HG03439 (cell line): Measurements from ENCODE around the gene MT1H.
"Not testable (repeated sequence)": the region's sequence is repeated elsewhere in the genome, so short reads cannot be mapped to it uniquely, and the experiment has no call there.

Experiments used
- ATAC-seq: cut with Tn5 transposase; IDR thresholded peaks from one replicate; pipeline ENCODE4 v1.9.1; 2021; ENCODE audit warnings: mild to moderate bottlenecking, moderate library complexity; ENCODE audit not compliant: unreplicated experiment

Gene MT1H

DNA sequence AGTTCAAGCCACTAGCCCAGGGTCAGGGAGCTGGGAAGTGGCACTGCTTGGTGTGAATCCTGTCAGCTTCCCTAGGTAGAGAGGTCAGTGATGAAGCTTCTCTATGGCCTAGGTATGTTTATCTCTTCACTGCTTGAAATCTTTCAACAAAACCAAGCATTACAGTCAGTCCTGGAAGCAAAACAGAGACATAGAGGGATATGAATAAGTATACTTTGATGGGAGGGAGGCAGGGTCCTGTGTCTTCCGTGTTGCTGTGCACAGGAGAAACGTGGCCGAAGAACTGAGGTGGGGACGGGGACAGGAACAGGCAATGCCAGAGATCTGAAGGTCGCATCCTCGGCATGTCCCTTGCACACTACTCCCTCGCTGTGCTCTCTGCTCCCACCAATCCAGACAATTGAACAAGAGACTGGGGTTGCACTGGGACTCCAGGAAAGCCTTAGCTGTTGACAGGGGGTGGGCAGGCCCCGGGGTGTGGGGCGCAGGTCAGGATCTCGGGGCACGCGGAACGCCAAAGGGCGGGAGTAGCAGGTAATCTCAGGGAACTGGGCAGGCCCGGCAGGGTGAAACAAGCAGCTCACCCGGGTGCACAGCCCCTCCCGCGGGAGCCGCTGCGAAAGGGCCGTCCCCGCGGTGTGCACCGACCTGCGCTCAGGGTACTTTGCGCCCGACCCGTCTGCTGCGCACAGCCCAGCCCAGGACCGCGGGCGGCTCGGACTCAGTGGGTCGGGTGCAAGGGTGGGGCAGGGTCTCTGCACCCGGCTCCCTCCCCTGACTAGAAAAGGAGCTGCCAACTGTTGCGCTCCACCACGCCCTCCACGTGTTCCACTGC is at the start of gene MT1H:
MT1H (plus strand) TSS at position 810 of the 835 bp plus-strand sequence. CDS start 71 bp downstream, outside the sequence.
- no peak for ATAC-seq

DNA sequence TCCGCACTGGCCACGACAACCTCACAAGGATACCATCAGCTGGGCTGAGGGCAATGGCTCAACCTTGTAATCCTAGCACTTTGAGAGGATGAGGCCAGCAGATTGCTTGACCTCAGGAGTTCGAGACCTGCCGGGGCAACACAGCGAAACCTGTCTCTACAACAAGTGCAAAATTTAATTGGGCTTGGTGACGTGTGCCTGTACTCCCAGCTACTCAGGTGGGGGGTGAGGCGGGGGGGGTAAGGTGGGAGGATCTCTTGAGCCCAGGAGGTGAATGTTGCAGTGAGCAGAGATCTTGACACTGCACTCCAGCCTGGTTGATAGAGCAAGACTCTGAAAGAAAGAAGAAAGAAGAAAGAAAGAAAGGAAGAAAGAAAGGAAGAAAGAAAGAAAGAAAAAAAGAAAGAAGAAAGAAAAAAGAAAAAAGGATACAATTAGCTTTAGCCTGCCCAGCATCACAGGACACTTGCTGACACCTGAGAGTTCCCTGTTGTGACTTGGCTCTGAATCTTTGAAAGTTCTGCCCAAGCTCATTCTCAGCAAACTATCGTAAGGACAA is 49.2 kb upstream of the MT1H start:
- ATAC-seq, result no peak

DNA sequence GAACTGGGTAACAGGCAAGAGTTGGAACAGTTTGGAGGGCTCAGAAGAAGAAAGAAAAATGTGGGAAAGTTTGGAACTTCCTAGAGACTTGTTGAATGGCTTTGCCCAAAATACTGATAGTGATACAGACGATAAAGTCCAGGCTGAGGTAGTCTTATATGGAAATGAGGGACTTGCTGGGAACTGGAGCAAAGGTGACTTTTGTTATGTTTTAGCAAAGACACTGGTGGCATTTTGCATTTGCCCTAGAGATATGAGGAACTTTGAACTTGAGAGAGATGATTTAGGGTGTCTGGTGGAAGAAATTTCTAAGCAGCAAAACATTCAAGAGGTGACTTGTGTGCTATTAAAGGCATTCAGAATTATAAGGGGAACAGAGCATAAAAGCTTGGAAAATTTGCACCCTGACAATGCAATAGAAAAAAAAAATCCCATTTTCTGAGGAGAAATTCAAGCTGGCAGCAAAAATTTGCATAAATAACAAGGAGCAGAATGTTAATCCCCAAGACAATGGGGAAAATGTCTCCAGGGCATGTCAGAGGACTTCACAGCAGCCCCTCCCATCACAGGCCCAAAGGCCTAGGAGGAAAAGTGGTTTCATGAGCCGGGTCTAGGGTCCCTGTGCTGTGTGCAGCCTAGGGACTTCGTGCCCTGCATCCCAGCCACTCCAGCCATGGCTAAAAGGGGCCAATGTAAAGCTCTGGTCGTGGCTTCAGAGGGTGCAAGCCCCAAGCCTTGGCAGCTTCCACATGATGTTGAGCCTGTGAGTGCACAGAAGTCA is 47.8 kb upstream of the MT1H start:
- not testable (repeated sequence) for ATAC-seq

DNA sequence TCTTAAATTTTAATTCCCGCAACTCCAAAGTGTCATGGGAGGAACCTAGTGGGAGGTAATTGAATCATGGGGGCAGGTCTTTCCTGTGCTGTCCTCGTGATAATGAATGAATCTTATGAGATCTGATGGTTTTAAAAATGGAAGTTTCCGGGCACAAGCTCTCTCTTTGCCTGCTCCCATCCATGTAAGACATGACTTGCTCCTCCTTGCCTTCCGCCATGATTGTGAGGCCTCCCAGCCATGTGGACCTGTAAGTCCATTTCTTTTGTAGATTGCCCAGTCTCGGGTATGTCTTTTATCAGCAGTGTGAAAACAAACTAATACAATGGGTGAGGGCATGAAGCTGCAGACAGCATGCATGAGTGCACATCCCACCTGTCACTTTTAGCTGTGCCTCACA is 46.4 kb upstream of the MT1H start:
- not testable (repeated sequence) for ATAC-seq

DNA sequence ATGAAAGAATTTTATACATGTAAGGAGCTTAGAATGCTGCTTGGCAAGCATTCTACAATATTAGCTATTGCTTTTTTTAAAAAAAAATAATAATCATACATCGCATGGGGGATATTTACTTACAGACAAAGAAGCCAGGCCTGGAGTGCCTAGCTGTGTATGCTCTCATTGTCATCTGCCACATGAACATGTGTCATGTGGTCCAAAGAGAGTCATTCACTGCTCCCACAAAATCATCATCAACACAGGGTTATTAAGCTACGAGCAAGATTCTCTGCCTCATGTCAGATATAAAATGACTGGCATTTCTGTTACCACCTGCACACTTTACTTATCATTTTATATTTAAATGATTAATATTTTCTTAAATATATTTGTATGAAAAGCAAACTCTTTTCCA is 46.0 kb upstream of the MT1H start:
- ATAC-seq, result no peak

DNA sequence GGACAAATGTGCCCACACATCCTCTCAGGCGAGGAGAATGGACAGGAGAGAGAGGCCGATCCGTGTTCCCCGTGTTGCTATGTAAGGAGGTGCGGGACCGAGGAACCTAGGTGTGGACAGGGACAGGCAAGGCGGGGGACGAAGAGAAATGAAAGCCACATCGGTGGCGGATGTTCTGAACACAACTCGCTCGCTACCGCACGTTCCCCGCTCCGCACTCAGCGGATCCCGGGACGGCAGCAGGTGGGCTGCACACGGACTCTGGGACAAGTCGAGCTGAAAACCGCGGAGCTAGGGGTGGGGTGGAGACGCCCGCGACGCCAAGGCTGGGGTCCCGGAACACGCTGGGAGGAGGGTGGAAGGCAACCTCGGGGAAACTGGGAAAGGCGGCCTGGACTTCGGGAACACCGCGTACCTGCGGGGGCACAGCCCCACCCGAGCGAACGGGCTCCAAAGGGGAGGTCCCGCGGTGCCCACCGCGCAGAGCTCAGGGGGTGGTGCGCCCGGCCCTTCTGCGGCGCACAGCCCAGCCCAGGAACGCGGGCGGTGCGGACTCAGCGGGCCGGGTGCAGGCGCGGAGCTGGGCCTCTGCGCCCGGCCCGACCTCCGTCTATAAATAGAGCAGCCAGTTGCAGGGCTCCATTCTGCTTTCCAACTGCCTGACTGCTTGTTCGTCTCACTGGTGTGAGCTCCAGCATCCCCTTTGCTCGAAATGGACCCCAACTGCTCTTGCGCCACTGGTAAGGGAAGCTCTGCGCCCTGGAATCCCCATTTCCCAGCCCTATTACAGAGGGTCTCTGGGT is 44.3 kb upstream of the MT1H start, which contains the start of gene MT1E:
MT1E (plus strand) TSS at position 642 of the 803 bp plus-strand sequence; CDS start at position 713, 71 bp downstream.
- no peak for ATAC-seq

DNA sequence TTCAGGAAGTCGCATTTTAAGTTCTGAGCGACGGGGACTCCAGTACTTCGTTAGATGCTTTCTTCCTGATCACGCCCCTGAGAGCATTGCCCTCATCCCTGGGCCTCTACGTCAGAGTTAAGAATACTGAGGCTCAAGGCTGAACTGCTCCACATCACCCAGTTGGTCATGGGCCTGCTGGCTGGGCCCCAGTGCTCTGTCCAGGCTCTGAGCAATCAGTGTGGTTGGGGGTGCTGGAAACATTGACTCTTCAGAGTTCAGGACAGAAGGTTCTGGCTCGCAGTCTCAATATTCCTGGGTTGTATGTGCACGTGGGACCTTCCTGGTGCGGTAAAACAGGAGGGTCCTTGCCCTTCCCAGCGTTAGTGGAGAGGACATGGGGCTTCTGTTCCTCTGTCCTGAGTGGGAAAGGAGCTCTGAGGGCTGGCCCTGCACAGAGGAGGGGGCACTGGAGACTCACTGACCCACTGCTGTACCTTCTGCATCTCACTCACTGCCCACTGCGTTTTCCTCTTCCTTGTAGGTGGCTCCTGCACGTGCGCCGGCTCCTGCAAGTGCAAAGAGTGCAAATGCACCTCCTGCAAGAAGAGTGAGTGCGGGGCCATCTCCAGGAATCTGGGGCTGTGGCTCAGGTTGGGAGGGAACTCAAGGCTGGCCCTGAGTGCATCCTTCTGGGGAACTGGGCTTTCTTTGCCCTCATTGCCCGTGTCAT is 43.5 kb upstream of the MT1H start:
- ATAC-seq, result no peak

DNA sequence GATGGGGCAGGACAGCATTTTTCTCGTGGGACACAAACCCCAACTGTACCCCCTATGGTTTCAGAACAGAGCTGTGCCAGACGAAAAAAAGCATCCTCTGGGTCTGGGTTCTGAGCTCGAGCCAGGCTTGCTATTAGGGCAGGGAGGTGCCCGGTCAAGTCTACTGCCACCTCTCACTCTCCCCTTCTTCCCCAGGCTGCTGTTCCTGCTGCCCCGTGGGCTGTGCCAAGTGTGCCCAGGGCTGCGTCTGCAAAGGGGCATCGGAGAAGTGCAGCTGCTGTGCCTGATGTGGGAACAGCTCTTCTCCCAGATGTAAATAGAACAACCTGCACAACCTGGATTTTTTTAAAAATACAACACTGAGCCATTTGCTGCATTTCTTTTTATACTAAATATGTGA is 42.9 kb upstream of the MT1H start:
- no peak for ATAC-seq

DNA sequence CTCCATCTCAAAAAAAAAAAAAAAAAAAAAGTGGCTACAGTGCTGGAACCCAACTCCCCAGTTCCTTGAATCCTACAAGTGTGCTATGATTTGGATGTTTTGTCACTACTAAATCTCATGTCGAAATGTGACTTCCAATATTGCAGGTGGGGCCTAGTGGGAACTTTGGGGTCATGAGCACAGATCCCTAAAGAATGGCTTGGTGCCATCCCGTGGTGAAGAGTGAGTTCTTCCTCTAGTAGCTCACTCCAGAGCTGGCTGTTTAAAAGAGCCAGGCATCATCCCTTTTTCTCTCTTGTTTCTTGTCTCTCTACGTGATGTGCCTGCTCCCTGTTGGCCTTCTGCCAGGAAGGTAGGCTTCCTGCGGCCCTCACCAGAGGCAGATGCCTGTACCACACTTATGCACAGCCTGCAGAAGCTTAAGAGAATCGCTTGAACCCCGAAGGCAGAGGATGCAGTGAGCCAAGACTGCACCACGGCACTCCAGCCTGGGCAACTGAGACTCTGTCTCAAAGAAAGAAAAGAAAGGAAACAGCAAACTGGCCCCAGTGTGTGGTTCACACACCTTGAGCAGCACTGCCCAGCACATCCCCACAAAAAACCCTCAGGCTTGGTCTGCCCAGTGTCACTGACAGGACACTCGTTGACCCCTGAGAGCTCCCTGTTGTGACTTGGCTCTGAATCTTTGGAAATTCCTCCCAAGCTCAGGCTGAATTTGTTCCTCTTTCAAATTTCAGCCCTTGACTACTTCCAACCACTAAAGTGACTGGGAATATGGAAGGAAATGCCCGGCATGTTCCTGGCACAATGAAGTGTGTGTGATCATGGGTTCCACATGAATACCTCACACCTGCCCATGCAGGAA is 40.9 kb upstream of the MT1H start:
- no peak for ATAC-seq

DNA sequence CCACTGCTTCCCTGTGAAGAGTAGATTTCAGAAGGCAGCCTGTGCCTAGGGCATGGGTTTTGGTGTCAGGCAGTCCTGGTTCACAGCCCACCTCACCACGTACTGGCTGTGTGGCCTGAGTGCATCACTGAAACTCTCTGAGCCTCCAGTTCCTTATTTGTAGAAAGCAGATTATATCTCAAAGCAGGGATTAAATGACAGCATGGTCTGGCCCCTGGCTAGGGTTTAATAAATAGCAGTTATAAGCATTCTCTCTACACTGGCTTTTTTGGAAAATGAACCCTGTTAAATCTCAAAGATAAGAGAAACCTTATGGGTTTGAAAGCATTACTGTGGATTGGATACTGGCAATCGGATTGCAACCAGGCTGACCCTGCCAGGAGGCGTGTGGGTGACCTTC is 40.1 kb upstream of the MT1H start:
- no peak for ATAC-seq

DNA sequence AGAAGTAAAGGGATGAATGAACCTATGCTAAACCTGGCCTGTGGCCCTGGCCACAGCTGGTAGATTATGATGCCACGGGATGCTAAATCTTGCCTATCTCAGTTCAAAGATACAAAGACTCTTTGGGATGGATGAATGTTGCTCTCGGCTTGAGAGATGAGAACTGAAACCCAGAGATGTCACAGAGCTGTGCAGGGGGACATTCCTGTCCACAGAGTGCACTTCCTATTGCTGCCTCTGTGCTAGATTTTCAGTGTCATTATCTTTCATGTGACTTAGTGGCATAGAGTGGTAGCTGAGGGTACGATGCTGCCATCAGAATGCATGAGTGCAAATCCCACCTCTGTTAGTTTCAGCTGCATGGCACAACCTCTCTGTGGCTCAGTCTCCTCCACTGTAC is 39.5 kb upstream of the MT1H start:
- ATAC-seq, result peak; percentile 72

DNA sequence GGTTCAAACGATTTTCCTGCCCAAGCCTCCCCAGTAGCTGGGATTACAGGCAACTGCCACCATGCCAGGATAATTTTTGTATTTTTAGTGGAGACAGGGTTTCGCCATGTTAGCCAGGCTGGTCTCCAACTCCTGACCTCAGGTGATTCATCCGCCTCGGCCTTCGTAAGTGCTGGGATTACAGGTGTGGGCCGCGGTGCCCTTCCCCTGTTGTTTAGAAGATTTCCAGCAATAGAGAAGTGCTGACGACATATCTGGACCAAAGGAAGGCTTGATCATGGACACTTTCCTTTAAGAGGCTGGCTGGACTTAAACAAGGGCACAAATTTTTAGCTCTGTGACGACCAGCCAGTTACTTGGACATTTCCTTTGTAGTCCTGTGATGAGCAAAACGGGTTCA is 38.4 kb upstream of the MT1H start:
- ATAC-seq, result no peak

DNA sequence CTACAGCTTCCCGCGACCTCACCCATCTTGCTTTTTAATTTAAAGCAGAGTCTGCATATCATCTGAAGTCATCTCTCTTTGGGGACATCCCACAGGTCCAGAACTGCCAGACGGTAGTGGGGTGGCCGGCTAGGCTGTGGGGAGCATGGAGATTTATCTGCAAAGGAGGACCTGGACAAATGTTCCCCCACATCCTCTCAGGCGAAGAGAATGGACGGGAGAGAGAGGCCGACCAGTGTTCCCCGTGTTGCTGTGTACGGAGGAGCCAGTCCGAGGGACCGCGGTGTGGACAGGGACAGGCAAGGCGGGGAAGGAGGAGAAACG is 37.8 kb upstream of the MT1H start:
- no peak for ATAC-seq

DNA sequence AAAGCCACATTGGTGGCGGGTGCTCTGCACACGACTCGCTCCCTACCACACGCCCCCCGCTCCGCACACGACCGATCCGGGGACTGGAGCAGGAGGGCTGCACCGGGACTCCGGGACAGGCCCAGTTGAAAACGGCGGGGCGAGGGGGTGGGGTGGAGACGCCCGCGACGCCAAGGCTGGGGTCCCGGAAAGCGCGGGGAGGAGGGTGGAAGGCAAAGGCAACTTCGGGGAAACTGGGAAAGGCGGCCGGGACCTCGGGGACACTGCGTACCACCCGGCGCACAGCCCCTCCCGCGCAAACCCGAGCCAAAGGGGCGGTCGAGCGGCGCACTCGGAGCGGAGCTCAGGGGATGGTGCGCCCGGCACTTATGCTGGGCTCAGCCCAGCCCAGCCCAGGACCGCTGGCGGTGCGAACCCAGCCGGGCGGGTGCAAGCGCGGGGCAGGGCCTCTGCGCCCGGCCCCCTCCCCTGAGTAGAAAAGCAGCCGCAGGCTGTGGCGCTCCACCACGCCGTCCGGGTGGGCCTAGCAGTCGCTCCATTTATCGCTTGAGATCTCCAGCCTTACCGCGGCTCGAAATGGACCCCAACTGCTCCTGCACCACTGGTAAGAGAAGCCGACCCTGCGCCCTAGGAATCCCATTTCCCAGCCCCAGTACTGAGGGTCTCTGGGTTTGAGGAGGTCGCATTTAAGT is 37.3 kb upstream of the MT1H start, which contains the start of gene MT1M:
MT1M (plus strand) TSS at position 504 of the 692 bp plus-strand sequence; CDS start at position 577, 73 bp downstream.
- no peak for ATAC-seq

DNA sequence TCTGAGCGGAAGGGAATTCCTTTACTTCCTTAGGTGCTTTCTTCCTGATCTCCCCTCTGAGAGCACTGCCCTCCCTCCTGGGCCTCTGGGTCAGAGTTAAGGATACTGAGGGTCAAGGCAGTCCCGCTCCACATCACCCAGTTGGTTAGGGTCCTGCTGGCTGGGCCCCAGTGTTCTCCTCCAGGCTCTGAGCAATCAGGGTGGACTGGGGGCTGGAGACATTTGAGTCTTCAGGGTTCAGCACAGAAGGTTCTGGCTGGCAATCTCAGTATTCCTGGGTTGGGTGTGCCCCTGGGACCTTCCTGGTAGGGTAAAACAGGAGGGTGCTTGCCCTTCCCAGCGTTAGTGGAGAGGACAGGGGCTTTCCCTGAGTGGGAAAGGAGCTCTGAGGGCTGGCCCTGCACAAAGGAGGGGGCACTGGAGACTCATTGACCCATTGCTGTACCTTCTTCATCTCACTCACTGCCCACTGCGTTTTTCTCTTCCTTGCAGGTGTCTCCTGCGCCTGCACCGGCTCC is 36.7 kb upstream of the MT1H start:
- no peak for ATAC-seq

DNA sequence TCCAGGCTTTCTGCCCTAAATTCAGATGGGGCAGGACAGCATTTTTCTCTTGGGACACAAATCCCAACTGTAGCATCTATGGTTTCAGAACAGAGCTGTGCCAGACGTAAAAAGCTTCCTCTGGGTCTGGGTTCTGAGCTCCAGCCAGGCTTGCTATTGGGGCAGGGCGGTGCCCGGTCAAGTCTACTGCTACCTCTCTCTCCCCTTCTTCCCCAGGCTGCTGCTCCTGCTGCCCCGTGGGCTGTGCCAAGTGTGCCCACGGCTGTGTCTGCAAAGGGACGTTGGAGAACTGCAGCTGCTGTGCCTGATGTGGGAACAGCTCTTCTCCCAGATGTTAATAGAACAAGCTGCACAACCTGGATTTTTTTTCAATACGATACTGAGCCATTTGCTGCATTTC is 36.1 kb upstream of the MT1H start:
- no peak for ATAC-seq

DNA sequence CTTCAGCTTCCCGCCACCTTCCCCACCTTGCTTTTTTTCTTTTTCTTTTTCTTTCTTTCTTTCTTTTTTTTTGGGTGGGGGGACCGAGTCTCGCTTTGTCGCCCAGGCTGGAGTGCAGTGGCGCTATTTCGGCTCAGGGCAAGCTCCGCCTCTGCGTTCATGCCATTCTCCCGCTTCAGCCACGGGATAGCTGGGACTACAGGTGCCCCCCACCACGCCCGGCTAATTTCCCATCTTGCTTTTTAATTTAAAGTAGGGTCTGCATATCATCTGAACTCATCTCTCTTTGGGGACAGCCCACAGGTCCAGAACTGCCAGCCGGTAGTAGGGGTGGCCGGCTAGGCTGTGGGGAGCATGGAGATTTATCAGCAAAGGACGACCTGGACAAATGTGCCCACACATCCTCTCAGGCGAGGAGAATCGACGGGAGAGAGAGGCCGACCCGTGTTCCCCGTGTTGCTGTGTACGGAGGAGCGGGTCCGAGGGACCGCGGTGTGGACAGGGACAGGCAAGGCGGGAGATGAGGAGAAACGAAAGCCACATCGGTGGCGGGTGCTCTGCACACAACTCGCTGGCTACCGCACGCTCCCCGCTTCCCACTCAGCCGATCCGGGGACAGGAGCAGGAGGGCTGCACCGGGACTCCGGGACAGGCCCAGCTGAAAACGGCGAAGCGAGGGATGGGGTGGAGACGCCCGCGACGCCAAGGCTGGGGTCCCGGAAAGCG is 34.7 kb upstream of the MT1H start:
- no peak for ATAC-seq

DNA sequence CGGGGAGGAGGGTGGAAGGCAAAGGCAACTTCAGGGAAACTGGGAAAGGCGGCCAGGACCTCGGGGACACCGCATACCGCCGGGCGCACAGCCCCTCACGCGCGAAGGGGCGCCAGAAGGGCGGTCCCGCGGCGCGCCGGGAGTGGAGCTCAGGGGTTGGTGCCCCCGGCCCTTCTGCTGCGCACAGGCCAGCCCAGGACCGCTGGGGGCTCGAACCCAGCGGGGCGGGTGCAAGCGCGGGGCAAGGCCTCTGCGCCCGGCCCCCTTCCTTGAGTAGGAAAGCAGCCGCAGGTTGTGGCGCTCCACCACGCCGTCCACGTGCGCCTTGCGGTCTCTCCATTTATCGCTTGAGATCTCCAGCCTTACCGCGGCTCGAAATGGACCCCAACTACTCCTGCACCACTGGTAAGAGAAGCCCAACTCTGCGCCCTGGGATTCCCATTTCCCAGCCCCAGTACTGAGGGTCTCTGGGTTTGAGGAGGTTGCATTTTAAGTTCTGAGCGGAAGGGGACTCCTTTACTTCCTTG is 34.1 kb upstream of the MT1H start:
- ATAC-seq, result no peak
